ENCODE results near the gene THSD7B.

GRCh38 chr2:137221797-137222492 lies 456.6 kb downstream of the THSD7B start:
- TF ChIP-seq EZH2 (IDR thresholded peaks at IDR 0.05; ENCODE audit: insufficient read depth, poor library complexity, severe bottlenecking) (no peak), EZH2phosphoT487 (IDR thresholded peaks at IDR 0.05; ENCODE audit: insufficient read depth, low read depth) (no peak)
